AG10803 (cell line): ENCODE results near the gene PZP.
A peak's percentile ranks its signal among the peaks of the same experiment; 100 is the strongest.

Experiments used
- DNase-seq: peaks from one replicate; pipeline ENCODE4 v3.0.0; 2010; ENCODE audit warnings: low read depth
- H3K4me3 ChIP-seq: 2 replicates; pipeline ENCODE4 v1.5.1; 2011; ENCODE audit warnings: mild to moderate bottlenecking, low read length, control low read depth
- CTCF ChIP-seq: conservative IDR thresholded peaks from 2 replicates; pipeline ENCODE4 v1.5.1; 2011; ENCODE audit warnings: mild to moderate bottlenecking, low read length, control low read depth, inconsistent platforms

PZP gene

DNA sequence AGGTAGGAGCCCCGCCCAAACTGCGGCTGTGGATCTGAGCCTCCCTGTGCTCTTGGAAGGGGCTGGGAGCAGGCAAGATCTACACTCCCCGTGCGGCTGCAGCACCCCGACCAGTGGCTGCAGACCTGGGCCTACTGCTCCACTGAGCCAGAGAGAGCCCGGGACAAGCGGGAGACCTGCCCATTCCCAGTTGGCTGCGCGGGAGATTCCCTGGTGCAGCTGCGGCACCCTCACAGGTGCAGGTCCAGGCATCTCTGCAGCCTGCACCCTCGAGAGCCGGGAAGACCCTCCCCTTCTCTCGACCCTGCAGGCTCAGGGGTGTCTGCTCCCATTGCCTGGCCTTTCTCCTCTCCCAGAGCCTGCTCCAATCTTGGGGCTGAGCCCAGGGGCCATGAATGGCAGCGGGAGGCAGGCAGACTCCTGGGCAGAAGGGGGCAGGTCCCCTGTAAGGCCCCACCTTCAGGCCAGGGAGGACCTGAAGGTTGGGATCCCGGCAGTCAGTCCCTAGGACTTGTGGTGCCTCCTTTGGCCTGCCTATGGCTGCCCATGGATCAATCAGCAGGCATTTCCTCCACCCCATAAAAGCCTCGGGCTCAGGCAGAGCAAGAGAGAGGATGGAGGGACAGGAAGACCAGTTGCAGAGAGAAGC lies 83.7 kb downstream of the PZP start:
- no peak for DNase-seq
- no peak overlapping the region for H3K4me3 ChIP-seq
- TF ChIP-seq CTCF, result no peak

DNA sequence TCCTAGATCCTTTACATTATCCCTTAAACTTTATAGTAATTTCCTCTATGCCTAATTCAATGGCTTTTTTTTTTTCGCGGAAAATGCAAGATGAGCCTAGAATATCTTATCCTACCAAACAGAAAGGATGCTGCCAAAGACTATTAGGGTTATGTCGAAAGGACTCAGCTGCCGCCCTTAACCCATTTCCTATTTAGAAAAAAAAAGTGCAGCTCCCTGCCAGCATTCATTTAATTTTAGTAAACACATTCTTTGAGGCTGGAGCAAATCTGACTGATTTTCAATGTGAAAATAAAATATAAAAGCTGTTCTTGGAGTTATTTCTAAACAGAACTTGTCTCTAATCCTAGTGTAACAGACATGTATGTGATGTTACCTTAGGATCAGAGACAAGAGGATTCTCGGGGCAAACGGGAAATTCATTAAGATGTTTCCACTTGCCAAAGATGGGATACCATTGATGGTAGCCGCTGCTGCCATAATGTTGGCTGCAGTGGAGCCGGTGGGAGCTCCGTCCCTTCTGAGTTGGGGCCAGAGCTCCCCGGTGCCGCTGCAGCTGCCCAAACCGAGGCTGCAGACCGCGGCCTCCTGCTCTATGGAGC lies 84.3 kb downstream of the PZP start:
- TF ChIP-seq CTCF, result no peak
- H3K4me3 ChIP-seq, result no peak overlapping the region
- no peak for DNase-seq

DNA sequence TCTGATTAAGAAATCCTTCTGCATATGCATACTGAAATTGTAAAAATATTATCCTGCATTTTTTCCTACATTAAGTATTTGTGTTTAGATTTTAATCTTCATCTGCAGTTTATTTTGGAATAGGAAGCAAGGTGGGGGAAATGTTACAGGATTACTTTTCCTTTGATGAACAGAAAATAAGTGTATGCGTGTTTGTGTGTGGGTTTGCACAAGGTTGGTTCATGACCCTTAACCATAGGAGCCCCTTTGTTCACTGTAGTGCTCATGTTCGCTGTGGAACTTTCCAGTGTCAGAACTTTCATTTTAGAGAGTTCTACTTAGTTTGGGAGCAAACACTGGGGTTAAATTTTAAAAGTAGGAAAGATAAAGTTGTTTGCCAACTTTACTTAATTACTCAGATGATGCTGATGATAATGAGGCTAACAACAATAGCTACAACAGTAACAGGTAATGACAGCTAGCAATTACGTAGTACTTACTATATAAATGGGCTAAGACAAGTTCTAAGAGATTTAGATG lies 86.0 kb downstream of the PZP start:
- no peak overlapping the region for H3K4me3 ChIP-seq
- no peak for TF ChIP-seq CTCF
- no peak for DNase-seq

- H3K4me3 ChIP-seq, result no peak overlapping the region
- no peak for TF ChIP-seq CTCF
- DNase-seq, result no peak
Measured at GRCh38 chr12:9120487-9121184, 87.6 kb downstream of the PZP start.

DNA sequence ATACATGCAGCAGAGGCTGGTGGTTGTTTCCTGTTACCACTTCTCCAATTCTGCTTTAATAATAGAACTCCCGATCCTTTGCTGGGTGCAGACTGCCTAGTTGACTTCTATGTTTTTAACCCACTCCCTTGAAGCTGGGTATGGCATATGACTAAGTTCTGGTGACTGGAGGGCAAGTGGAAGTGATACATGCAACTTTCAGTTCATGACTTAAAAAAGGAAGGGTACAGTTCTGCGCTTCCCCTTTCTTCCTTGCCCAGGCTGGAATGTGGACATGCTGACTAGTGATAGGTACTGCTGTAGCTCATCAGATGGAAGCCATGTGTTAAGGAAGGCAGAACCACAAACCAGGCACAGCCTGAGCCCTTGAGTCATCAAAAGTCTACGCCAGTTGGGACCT lies 90.0 kb downstream of the PZP start:
- TF ChIP-seq CTCF, result no peak
- no peak overlapping the region for H3K4me3 ChIP-seq
- peak; percentile 4 for DNase-seq

DNA sequence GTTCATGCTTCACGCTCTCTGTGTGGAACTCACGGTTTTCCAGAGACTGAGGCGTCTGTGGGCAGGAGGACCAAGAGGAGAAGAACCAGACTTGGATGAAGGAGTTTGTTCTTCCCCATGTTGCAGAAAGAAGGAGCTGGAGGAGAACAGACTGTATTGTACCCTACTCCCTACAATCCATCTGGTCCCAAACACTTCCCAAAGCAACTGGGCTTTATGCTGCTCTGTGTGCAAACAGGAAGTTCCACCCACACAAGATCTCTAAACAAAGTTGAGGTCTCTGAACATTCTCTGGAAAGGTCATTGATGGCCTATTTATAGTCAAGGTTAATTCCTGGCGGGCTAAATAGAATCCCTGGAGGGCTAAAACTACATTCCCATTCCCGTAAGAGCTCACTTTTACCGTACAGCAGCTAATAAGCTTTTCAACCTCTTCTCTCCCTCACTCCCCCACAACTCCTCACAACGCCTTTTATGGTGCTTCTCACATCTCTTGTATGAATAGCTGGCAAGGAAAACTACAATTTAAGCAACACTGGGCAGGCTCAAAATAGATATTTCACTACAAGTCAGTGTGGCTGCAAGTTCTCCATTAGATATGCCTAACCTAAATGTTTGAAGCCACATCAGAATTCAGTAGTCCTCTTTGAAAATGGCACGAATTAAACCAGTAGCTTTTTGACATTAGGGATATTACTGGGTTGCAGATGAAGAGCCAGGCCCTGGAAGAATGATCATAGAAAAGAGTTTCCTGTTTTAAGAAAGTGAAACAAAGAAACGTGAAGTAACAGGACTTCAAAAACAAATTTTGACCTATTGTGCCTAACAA lies 92.2 kb downstream of the PZP start, which contains the start of gene A2M:
TSS of gene A2M (minus strand) at position 189 of the 829 bp plus-strand sequence. CDS start at position 119, 70 bp downstream.
- TF ChIP-seq CTCF, result no peak
- DNase-seq, result peak; percentile 5
- H3K4me3 ChIP-seq, result no peak within 1 kb of the TSS
